ENCODE data around the gene GPC5.

GRCh38 chr13:91879360-91879759, 480.9 kb downstream of the GPC5 start:
- TF ChIP-seq CTCF (IDR thresholded peaks at IDR 0.05) = no peak
- no peak for TF ChIP-seq POLR2A (IDR thresholded peaks at IDR 0.05)

All from uterus (tissue), 2 donors.